HG02588 (cell line): ENCODE results near the gene IDE.
"Not testable (repeated sequence)": the region's sequence is repeated elsewhere in the genome, so short reads cannot be mapped to it uniquely, and the experiment has no call there.

Experiments
- ATAC-seq: cut with Tn5 transposase; IDR thresholded peaks from one replicate; pipeline ENCODE4 v1.9.1; 2021; ENCODE audit warnings: mild to moderate bottlenecking, moderate library complexity; ENCODE audit not compliant: unreplicated experiment

The IDE gene

DNA sequence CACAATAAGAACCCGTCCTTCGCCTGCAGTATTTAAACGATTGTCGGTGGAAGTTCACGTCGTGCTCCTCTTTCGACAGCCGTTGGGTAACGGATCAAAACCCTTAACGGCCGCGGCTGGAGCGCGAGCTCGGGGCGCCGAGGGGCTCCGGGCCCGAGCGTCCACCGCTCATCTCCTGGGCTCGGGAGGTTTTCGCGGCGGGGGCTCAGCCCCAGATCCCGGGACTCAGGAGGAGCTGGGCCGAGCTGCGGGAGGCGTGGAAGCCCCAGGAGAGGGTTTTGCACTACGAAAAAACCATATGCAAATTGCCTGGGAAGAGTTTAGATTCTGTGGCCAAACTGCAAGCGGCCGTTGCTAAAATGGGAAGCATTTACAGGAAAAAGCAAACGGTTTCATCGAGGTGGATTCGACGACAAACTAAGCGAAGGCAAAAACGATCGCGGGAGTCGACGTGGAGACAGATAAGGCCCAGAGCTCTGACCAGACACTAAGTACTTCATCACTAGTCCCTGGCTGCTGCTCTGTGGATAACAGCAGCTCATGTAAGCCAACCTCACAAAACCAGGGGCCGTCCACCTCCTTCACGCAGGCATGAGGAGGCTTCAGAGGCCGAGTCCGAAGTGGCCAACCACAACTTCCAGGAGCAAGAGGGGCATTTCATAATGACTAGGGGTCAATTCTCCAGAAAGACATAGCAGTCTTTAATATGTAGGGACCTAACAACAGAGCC, 153.2 kb downstream of the IDE start:
- no peak for ATAC-seq

DNA sequence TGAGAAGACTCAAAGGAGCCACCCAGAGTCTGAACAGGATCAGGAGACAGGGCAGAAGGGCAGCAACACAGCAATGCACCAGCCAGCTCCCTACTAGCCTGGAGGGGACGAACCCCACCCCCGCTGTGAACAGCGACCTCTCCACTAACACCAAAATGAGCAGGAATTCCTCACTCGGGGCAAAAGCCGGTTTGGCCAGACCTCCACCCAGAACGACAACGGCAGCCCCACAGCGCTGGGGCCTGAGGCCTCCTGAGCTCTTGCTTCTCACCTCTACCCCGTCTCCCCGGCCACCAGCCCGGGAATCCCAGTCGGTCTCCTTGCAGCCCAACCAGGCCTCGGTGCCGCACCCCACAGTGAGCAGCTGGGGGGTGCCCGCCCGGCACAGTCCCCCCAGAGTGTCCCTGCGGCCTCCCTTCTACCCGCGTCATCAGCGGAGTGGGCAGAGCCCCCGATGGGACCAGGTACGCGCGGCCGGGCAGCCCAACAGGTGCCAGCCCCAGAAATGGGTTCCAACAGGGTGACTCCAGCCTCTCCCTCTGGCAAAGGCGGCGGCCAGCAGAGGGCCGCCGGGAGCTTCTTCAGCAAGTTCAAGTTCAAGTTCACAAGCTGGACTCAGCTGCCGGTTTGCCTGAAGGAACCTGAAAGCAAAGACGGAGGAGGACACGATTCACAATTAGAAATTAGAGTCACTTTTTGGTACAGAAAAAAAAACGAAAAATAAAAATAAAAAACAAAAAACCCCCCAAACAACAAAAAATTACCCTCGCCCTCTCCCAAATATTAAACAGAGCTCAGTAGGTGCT, 153.9 kb downstream of the IDE start:
- no peak for ATAC-seq

GRCh38 chr10:92418891-92419290, 155.0 kb downstream of the IDE start:
- no peak for ATAC-seq

GRCh38 chr10:92418221-92418620, 155.7 kb downstream of the IDE start:
- ATAC-seq: no peak

DNA sequence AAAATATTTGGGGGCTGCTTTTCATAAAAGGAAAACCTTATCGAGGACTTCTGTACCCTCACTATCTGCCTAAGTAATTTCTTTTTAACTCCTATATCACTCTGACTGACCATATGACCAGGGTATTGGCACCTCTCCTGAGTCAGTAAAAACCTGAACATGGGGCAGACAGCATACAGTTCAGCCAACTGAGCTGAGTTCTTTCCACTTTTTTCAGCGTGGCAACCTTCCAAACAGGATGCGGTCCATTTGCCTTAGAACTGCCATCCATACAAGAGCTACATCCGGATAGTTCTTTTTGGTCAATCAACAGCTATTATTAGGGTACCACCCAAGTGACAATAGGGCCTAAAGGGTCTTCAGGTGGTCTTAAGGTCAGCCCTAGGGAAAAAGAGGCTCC, 160.4 kb downstream of the IDE start:
- ATAC-seq: no peak

GRCh38 chr10:92413011-92413410, 160.9 kb downstream of the IDE start:
- no peak for ATAC-seq

- ATAC-seq: no peak
Observed at GRCh38 chr10:92411406-92411805, 162.5 kb downstream of the IDE start.

DNA sequence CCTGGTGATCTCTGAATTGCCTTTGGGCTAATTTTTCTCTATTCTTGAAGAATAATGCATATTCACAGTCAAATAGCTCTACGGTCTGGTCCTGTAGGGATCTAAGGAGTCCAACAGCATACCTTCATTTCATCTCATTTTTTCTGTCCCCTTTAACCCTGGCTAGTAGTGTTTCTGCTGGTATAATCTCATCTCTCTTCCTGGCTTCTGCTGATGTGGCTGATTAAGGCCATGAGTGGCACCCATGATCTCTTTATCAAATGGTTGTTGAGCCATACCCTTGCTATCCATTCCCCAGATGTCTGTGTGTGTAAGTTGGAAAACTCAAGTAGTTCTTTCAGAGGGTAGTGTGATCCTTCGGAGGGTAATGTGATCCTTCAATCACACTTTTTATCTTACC, 163.4 kb downstream of the IDE start:
- ATAC-seq: no peak

DNA sequence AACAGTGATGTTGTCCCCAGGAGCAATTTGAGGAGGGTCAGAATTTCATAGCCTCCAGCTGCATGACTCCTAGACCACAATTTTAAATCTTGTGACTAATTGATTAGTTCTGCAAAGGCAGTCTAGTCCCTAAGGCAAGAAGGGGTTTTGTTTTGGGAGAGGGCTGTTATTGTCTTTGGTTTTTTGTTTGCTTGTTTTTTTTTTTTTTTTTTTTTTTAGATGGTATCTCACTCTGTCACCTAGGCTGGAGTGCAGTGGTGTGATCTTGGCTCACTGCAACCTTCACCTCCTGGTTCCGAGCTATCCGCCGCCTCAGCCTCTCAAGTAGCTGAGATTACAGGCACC, 165.9 kb downstream of the IDE start:
- no peak for ATAC-seq

GRCh38 chr10:92407305-92408016, 166.4 kb downstream of the IDE start:
- ATAC-seq: no peak

DNA sequence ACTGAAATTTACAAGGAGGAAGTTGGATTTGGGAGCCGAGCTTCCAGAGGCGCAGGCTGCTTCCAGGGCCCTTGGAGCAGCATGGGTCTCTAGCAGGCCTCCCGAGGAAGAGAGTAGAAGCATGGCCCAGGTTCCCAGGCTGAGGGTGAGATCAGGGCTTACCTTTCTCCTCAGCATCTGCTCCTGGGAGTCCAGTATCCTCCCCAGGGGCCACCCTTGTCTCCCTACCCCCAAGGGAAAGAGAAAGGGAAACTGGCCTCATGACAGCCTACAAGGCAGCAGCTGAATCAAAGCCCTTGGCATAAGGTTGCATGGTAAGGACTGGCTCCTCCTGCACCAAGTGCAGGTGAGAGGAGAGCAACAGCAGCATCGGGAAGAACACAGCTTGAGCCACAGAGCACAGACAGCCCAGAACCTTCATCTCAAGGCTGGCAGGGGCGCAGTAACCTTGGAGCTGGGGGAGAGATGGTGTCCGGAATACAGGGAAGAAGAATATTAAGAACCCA, 168.4 kb downstream of the IDE start:
- no peak for ATAC-seq

- ATAC-seq: no peak
Observed at GRCh38 chr10:92404612-92405418, 169.1 kb downstream of the IDE start.

DNA sequence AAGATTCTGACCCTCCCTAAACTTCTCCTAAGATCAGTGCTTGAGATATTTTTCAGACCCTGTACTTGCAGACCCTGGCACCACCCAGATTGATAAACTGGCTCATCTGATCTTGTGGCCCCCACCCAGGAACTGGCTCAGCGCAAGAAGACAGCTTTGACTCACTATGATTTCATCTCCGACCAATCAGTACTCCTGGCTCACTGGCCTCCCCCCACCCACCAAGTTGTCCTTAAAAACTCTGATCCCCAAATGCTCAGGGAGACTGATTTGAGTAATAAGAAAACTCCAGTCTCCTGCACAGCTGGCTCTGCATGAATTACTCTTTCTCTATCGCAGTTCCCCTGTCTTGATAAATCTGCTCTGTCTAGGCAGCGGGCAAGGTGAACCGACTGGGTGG, 171.7 kb downstream of the IDE start:
- not testable (repeated sequence) for ATAC-seq
